ENCODE results near the gene ARID1B. TPM values are rescaled to one million over a fixed set of nuclear protein-coding genes. Genes with fewer than 3 reads are reported as not detected.

Gene ARID1B
- total and polyA plus RNA-seq, 8 donors, result 16.2 to 68.0 (median 42.5) TPM

GRCh38 chr6:157008568-157008967, 231.4 kb downstream of the ARID1B start:
- WGBS, 2 donors, result 93 to 97% methylated on average over 7 of the region's 7 CpGs
- Histone ChIP-seq H3K27ac (no peak overlapping the region), H3K4me3 (no peak overlapping the region), H3K36me3 (no peaks in the 10 kb centered on the region), H3K27me3 (no peaks in the 10 kb centered on the region), H3K9me3 (no peaks in the 10 kb centered on the region), H3K4me1 (peaks cover 0 to 5% (median 0%) of the 10 kb centered on the region in 3 donors)
- DNase-seq (no peak), ATAC-seq (no peak), FAIRE-seq (no peak)
- no peak for TF ChIP-seq CTCF (IDR thresholded peaks at IDR 0.05)
- intact Hi-C loops (cut with DNase I), result no loop called here

- ATAC-seq (no peak), DNase-seq (no peak), FAIRE-seq (no peak)
- no peaks in the 10 kb centered on the region for H3K9me3 ChIP-seq
- no peak for TF ChIP-seq CTCF (IDR thresholded peaks at IDR 0.05)
- no peaks in the 10 kb centered on the region for H3K36me3 ChIP-seq
- H3K27ac ChIP-seq, result no peak overlapping the region
- whole genome bisulfite sequencing, 2 donors, result 78 to 97% methylated on average over 3 of the region's 3 CpGs
- H3K4me3 ChIP-seq, result no peak overlapping the region
- H3K27me3 ChIP-seq, result no peaks in the 10 kb centered on the region
- intact Hi-C loops (cut with DNase I), result no loop called here
- H3K4me1 ChIP-seq, result peaks cover 0 to 3% (median 0%) of the 10 kb centered on the region in 3 donors
These were observed 235.2 kb downstream of the ARID1B start for GRCh38 chr6:157012355-157012754.

- H3K4me3 ChIP-seq, result no peak overlapping the region
- FAIRE-seq (no peak), ATAC-seq (no peak), DNase-seq (no peak)
- H3K4me1 ChIP-seq, result peaks cover 0 to 4% (median 0%) of the 10 kb centered on the region in 3 donors
- 83 to 87% methylated on average over 7 of the region's 7 CpGs for WGBS, 2 donors
- no peaks in the 10 kb centered on the region for H3K27me3 ChIP-seq
- TF ChIP-seq CTCF (IDR thresholded peaks at IDR 0.05), result no peak
- no peaks in the 10 kb centered on the region for H3K9me3 ChIP-seq
- intact Hi-C loops (cut with DNase I), result no loop called here
- H3K36me3 ChIP-seq, result no peaks in the 10 kb centered on the region
- no peak overlapping the region for H3K27ac ChIP-seq
These were observed 236.6 kb downstream of the ARID1B start for GRCh38 chr6:157013649-157014304.

- ATAC-seq (no peak), DNase-seq (no peak), FAIRE-seq (no peak)
- no peak overlapping the region for H3K27ac ChIP-seq
- no peaks in the 10 kb centered on the region for H3K9me3 ChIP-seq
- intact Hi-C loops (cut with DNase I), result no loop called here
- 76 to 77% methylated on average over 7 of the region's 7 CpGs for WGBS, 2 donors
- no peak overlapping the region for H3K4me3 ChIP-seq
- H3K27me3 ChIP-seq, result no peaks in the 10 kb centered on the region
- H3K4me1 ChIP-seq, result peaks cover 0 to 4% (median 0%) of the 10 kb centered on the region in 3 donors
- H3K36me3 ChIP-seq, result no peaks in the 10 kb centered on the region
- no peak for TF ChIP-seq CTCF (IDR thresholded peaks at IDR 0.05)
These were observed 237.7 kb downstream of the ARID1B start for GRCh38 chr6:157014871-157015270.

GRCh38 chr6:157017022-157017421, 239.8 kb downstream of the ARID1B start:
- FAIRE-seq (no peak), ATAC-seq (no peak), DNase-seq (no peak)
- Histone ChIP-seq H3K4me1 (peaks cover 0 to 9% (median 4%) of the 10 kb centered on the region in 3 donors), H3K27me3 (no peaks in the 10 kb centered on the region), H3K9me3 (no peaks in the 10 kb centered on the region), H3K27ac (no peak overlapping the region), H3K36me3 (no peaks in the 10 kb centered on the region), H3K4me3 (no peak overlapping the region)
- intact Hi-C loops (cut with DNase I), result no loop called here
- 98 to 100% methylated on average over 1 of the region's 1 CpG for WGBS, 2 donors
- no peak for TF ChIP-seq CTCF (IDR thresholded peaks at IDR 0.05)

Measured in pancreas (tissue), 10 donors.